Tibial nerve (tissue), 4 donors: ENCODE measurements around the gene PON1. TPM values are rescaled to one million over a fixed set of nuclear protein-coding genes. Genes with fewer than 3 reads are reported as not detected.

Source experiments
- DNase-seq, 2 donors: peaks; one replicate each; pipeline ENCODE4 v3.0.0-alpha.2; 2019; ENCODE audit warnings: low spot score in 2 of 2
- H3K27ac ChIP-seq, 4 donors: fragments of 200-600 bp; sonication (generic) in 3 of 4; one replicate each; pipeline ENCODE4 v1.5.1; 2017 to 2019; ENCODE audit warnings: mild to moderate bottlenecking in 1 of 4
- H3K27me3 ChIP-seq, 2 donors: fragments of 200-600 bp; sonication (generic) in 1 of 2; one replicate each; pipeline versions ENCODE4 v1.5.1 to v1.6.0; 2017 to 2019
- H3K36me3 ChIP-seq, 3 donors: fragments of 200-600 bp; sonication (generic); one replicate each; pipeline ENCODE4 v1.5.1; 2018 to 2019
- H3K4me1 ChIP-seq, 4 donors: fragments of 200-600 bp; sonication (generic) in 3 of 4; one replicate each; pipeline ENCODE4 v1.5.1; 2017 to 2019
- H3K4me3 ChIP-seq, 4 donors: fragments of 200-600 bp; sonication (generic) in 3 of 4; one replicate each; pipeline ENCODE4 v1.5.1; 2017 to 2019; ENCODE audit warnings: mild to moderate bottlenecking in 1 of 4, moderate library complexity in 1 of 4
- H3K9me3 ChIP-seq, 4 donors: fragments of 200-600 bp; sonication (generic) in 3 of 4; one replicate each; pipeline ENCODE4 v1.5.1; 2017 to 2019
- EP300 ChIP-seq, 2 donors: sonication (generic); formaldehyde crosslinking; IDR thresholded peaks; one replicate each; pipeline ENCODE4 v1.6.1; 2017; ENCODE audit warnings: antibody characterized with exemption in 2 of 2, mild to moderate bottlenecking in 1 of 2
- POLR2A ChIP-seq, 2 donors: fragments of 450-650 bp; IDR thresholded peaks; one replicate each; pipeline ENCODE4 v1.6.1; 2017; ENCODE audit warnings: antibody characterized with exemption in 2 of 2, mild to moderate bottlenecking in 2 of 2, moderate library complexity in 2 of 2
- WGBS, 2 donors: methylation state at CpG; one replicate each; pipeline ENCODE4 v1.1.5; 2018; 5-methylcytosine and 5-hydroxymethylcytosine counted together
- total RNA-seq, 4 donors: library from RNA; depleted of rRNA; stranded (reverse); fragments of >200 nt; gene quantifications; one replicate each; pipeline ENCODE4 v1.1.0, GENCODE V29; 2016
- TF ChIP-seq, protein P1 (sequence below), 5 experiments: fragments of 200-600 bp in 3 of 5; fragments of 450-650 bp in 2 of 5; sonication (generic) in 3 of 5; IDR thresholded peaks; one replicate each; pipeline ENCODE4 v1.5.1; 2016 to 2019; ENCODE audit warnings: antibody characterized with exemption in 5 of 5, mild to moderate bottlenecking in 3 of 5, moderate library complexity in 2 of 5

The PON1 gene
- total RNA-seq, 4 donors from 2014 or later, result not detected

DNA sequence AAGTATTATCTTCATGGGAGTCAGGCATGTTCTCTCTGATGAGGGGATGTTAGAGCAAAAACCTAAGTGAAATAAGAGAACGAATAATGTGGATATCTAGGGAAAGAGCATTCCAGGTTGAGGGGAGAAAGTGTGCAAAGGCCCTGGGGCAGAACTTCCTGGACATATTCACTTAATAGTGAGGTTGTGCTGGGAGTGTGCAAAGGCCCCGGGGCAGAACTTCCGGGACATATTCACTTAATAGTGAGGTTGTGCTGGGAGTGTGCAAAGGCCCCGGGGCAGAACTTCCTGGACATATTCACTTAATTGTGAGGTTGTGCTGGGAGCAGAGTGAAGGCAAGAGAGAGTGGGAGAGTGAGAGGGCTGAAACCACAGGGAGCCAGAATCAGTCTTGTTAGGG lies 11.8 kb downstream of the PON1 start:
- no peaks in the 10 kb centered on the region for H3K36me3 ChIP-seq
- no peak for DNase-seq
- H3K9me3 ChIP-seq, result no peaks in the 10 kb centered on the region
- no peak overlapping the region for H3K4me3 ChIP-seq
- WGBS, 2 donors, result 78 to 83% methylated on average over 4 of the region's 4 CpGs
- no peak overlapping the region for H3K27ac ChIP-seq
- H3K4me1 ChIP-seq, result no peaks in the 10 kb centered on the region
- TF ChIP-seq EP300 (IDR thresholded peaks at IDR 0.05) (no peak), POLR2A (IDR thresholded peaks at IDR 0.05) (no peak)
- TF ChIP-seq, protein P1, sequence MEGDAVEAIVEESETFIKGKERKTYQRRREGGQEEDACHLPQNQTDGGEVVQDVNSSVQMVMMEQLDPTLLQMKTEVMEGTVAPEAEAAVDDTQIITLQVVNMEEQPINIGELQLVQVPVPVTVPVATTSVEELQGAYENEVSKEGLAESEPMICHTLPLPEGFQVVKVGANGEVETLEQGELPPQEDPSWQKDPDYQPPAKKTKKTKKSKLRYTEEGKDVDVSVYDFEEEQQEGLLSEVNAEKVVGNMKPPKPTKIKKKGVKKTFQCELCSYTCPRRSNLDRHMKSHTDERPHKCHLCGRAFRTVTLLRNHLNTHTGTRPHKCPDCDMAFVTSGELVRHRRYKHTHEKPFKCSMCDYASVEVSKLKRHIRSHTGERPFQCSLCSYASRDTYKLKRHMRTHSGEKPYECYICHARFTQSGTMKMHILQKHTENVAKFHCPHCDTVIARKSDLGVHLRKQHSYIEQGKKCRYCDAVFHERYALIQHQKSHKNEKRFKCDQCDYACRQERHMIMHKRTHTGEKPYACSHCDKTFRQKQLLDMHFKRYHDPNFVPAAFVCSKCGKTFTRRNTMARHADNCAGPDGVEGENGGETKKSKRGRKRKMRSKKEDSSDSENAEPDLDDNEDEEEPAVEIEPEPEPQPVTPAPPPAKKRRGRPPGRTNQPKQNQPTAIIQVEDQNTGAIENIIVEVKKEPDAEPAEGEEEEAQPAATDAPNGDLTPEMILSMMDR (IDR thresholded peaks at IDR 0.05), result no peak
- no peaks in the 10 kb centered on the region for H3K27me3 ChIP-seq

DNA sequence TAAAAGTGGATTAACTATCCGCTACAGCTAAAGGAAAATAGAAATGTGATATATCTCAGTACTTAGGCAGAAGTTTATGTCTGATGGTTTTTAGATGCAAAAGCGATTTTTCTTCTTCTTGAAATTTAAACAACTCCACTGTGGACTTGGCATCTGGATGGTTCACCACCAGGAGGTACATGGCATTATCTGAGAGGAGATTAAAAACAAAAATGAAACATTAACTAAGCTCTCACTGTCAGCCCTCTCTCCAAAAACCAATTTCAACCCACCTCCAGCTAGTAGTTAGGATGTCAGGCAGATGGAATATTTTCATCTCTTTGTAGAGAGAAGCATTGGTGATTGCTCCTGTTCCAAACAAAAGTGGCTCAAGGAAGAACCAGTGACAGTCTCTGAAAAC lies 12.9 kb downstream of the PON1 start:
- 85 to 94% methylated on average over 2 of the region's 2 CpGs for WGBS, 2 donors
- H3K4me3 ChIP-seq, result no peak overlapping the region
- no peaks in the 10 kb centered on the region for H3K9me3 ChIP-seq
- no peaks in the 10 kb centered on the region for H3K27me3 ChIP-seq
- H3K4me1 ChIP-seq, result no peaks in the 10 kb centered on the region
- DNase-seq, result no peak
- TF ChIP-seq POLR2A (IDR thresholded peaks at IDR 0.05), result no peak
- TF ChIP-seq, protein P1 (IDR thresholded peaks at IDR 0.05), result no peak
- no peak for TF ChIP-seq EP300 (IDR thresholded peaks at IDR 0.05)
- no peaks in the 10 kb centered on the region for H3K36me3 ChIP-seq
- H3K27ac ChIP-seq, result no peak overlapping the region

DNA sequence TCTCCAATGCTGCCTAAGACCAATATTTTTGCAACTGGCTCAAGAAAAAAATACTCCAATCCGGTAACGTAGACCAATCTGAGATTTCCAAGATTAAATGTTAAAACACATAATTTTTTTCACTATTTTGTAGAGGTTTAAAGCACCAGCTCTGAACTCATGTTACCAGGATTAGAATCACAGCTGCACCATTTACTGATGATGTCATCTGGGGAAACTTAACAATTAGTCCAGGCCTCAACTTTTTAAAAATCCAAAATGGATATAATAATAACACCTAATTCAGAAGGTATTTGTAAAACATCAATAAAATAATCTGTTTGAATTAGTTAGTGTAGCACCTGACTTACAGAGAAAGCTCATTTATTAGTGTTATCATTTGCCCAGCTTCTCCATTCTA lies 14.4 kb downstream of the PON1 start:
- Histone ChIP-seq H3K27ac (no peak overlapping the region), H3K9me3 (no peaks in the 10 kb centered on the region), H3K4me1 (no peaks in the 10 kb centered on the region), H3K27me3 (no peaks in the 10 kb centered on the region), H3K4me3 (no peak overlapping the region), H3K36me3 (no peaks in the 10 kb centered on the region)
- TF ChIP-seq, protein P1 (IDR thresholded peaks at IDR 0.05), result no peak
- no peak for TF ChIP-seq EP300 (IDR thresholded peaks at IDR 0.05)
- TF ChIP-seq POLR2A (IDR thresholded peaks at IDR 0.05), result no peak
- DNase-seq, result no peak
- WGBS, 2 donors, result 80 to 84% methylated on average over 2 of the region's 2 CpGs

DNA sequence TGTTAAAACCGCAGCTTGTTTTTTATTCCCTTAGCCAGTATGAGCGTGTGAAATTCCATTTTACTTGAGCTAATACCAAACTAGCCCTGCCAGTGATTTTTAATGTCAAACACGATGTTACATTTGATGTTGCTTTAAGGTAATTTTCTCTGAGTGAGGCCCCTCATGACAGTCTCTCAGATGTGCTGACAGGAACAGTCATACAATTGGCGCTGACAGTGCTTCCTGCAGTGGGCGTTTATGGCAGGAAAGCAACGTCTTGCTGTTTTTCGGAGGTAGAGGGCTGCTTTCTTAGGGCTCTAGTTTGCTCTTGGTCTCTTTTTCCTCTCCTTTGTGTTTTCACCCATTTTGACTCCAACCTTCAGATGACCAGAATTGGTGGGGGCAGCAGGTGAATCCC lies 19.3 kb downstream of the PON1 start:
- 65 to 73% methylated on average over 7 of the region's 7 CpGs for WGBS, 2 donors
- H3K9me3 ChIP-seq, result no peaks in the 10 kb centered on the region
- no peaks in the 10 kb centered on the region for H3K27me3 ChIP-seq

DNA sequence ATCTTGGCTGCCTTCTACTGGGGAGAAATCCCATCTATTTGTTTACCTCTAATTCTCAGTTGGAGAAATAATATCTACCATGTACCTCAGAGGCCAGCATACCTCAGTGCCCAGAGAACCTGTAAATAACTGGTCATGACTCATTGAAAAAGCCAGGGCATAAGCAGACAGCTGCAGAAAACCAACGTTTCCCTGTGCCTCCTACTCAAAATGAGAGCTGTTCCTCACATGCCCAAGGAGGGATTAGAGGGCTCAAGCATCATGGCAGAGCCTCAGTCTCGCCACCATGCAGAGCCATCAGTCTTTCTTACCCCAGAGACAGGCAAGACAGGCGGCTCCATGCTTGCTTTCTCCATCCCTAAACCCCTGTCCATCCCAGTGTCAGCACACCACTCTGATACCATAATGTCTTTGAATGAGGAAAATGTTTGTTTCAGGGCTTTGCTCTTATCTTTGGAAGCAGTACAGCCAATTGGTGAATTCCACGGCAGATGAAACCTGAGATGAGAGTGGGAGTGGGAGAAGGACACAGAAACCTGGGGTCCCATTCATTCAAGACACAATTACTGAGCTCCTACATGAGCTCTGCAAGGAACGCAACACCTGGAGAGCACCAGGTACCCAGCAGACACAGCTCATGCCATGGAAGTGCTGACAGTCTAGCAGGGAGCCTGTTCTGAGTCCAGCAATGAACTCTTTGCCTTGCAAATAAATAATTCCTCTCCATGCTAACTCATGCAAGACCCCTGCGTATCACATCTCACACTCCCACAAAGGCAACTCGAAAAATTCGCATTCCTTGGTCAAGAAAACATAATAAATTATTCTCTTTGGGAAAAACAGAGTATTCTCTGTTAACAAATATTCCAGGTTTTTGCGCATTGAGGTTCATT lies 21.1 kb downstream of the PON1 start:
- Histone ChIP-seq H3K27me3 (no peaks in the 10 kb centered on the region), H3K4me1 (no peaks in the 10 kb centered on the region), H3K36me3 (no peaks in the 10 kb centered on the region), H3K4me3 (no peak overlapping the region), H3K9me3 (no peaks in the 10 kb centered on the region), H3K27ac (no peak overlapping the region)
- 64 to 65% methylated on average over 9 of the region's 9 CpGs for WGBS, 2 donors
- no peak for DNase-seq
- no peak for TF ChIP-seq POLR2A (IDR thresholded peaks at IDR 0.05)
- TF ChIP-seq EP300 (IDR thresholded peaks at IDR 0.05), result no peak
- TF ChIP-seq, protein P1 (IDR thresholded peaks at IDR 0.05), result no peak

More for the DNA sequence above, 19.3 kb downstream of the PON1 start:
- no peaks in the 10 kb centered on the region for H3K36me3 ChIP-seq
- TF ChIP-seq POLR2A (IDR thresholded peaks at IDR 0.05) (no peak), EP300 (IDR thresholded peaks at IDR 0.05) (no peak)
- TF ChIP-seq, protein P1 (IDR thresholded peaks at IDR 0.05), result no peak
- H3K27ac ChIP-seq, result no peak overlapping the region
- DNase-seq, result no peak
- no peaks in the 10 kb centered on the region for H3K4me1 ChIP-seq
- H3K4me3 ChIP-seq, result no peak overlapping the region
